ENCODE data around the gene TRIM59.

- TF ChIP-seq, protein P1, sequence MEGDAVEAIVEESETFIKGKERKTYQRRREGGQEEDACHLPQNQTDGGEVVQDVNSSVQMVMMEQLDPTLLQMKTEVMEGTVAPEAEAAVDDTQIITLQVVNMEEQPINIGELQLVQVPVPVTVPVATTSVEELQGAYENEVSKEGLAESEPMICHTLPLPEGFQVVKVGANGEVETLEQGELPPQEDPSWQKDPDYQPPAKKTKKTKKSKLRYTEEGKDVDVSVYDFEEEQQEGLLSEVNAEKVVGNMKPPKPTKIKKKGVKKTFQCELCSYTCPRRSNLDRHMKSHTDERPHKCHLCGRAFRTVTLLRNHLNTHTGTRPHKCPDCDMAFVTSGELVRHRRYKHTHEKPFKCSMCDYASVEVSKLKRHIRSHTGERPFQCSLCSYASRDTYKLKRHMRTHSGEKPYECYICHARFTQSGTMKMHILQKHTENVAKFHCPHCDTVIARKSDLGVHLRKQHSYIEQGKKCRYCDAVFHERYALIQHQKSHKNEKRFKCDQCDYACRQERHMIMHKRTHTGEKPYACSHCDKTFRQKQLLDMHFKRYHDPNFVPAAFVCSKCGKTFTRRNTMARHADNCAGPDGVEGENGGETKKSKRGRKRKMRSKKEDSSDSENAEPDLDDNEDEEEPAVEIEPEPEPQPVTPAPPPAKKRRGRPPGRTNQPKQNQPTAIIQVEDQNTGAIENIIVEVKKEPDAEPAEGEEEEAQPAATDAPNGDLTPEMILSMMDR (IDR thresholded peaks at IDR 0.05 in 8 of 11, conservative IDR thresholded peaks at IDR 0.05 in 3 of 11) = no peak
- no peak for TF ChIP-seq POLR2AphosphoS5 (IDR thresholded peaks at IDR 0.05)
- no peak for TF ChIP-seq POLR2A (IDR thresholded peaks at IDR 0.05)
These were observed 14.7 kb upstream of the TRIM59 start for GRCh38 chr3:160464321-160464720.
